Small intestine (tissue), 7 donors: Measurements from ENCODE around the gene GLIS1. TPM values are rescaled to one million over a fixed set of nuclear protein-coding genes. Genes with fewer than 3 reads are reported as not detected.

Experiments
- DNase-seq, 2 donors: peaks; one replicate each; pipeline versions ENCODE4 v3.0.0 to v3.0.0-alpha.2; 2013
- FAIRE-seq: peaks from 2 replicates; lab custom pipeline; 2012; peaks lifted over from hg19 to GRCh38; lab: Jason Lieb, UNC
- H3K27ac ChIP-seq, 3 donors: one replicate each; pipeline ENCODE4 v1.5.1; 2013; ENCODE audit warnings: low read length in 2 of 3, mild to moderate bottlenecking in 2 of 3, control low read depth in 1 of 3, inconsistent platforms in 1 of 3, low read depth in 1 of 3, moderate library complexity in 1 of 3
- H3K27me3 ChIP-seq, 3 donors: one replicate each; pipeline ENCODE4 v1.6.1; 2013; ENCODE audit warnings: low read length in 3 of 3, inconsistent platforms in 1 of 3; ENCODE audit not compliant: control insufficient read depth in 3 of 3, insufficient read depth in 3 of 3
- H3K36me3 ChIP-seq, 3 donors: one replicate each; pipeline ENCODE4 v1.6.1; 2013; ENCODE audit warnings: low read length in 3 of 3, inconsistent platforms in 1 of 3, low read depth in 1 of 3, mild to moderate bottlenecking in 1 of 3, moderate library complexity in 1 of 3; ENCODE audit not compliant: control insufficient read depth in 3 of 3, insufficient read depth in 2 of 3
- H3K4me1 ChIP-seq, 3 donors: one replicate each; pipeline ENCODE4 v1.6.1; 2013; ENCODE audit warnings: low read length in 2 of 3, inconsistent platforms in 1 of 3, low read depth in 1 of 3, mild to moderate bottlenecking in 1 of 3, moderate library complexity in 1 of 3; ENCODE audit not compliant: control insufficient read depth in 3 of 3, insufficient read depth in 2 of 3
- H3K4me3 ChIP-seq, 3 donors: one replicate each; pipeline ENCODE4 v1.5.1; 2013; ENCODE audit warnings: low read length in 3 of 3, control low read depth in 1 of 3, inconsistent platforms in 1 of 3, low read depth in 1 of 3, mild to moderate bottlenecking in 1 of 3, moderate library complexity in 1 of 3
- H3K9me3 ChIP-seq, 2 donors: one replicate each; pipeline ENCODE4 v1.6.1; 2013; ENCODE audit warnings: low read depth in 1 of 2, low read length in 1 of 2; ENCODE audit not compliant: control insufficient read depth in 2 of 2, insufficient read depth in 1 of 2
- WGBS, 3 donors: extraction: QIAGEN DNeasy Blood & Tissue Kit; methylation state at CpG; one replicate each; pipeline ENCODE4 v1.1.7; 2013; 5-methylcytosine and 5-hydroxymethylcytosine counted together
- polyA plus RNA-seq, 4 donors: library from polyadenylated mRNA; stranded (reverse) in 3 of 4; unstranded in 1 of 4; fragments of 200-250 nt in 3 of 4; fragments of 120-200 nt in 1 of 4; gene quantifications; one replicate each; pipeline versions ENCODE4 v1.2.1 to v1.2.3, GENCODE V29; 2013
- donor health status: healthy with polysubstance abuse.
- donor health status: control.
- donor health status: control.
- donor health status: Bipolar disorder and iron deficiency.
- donor health status: healthy.

Gene GLIS1
- polyA plus RNA-seq, 4 donors = 0.19 to 0.50 TPM; not detected in 2

DNA sequence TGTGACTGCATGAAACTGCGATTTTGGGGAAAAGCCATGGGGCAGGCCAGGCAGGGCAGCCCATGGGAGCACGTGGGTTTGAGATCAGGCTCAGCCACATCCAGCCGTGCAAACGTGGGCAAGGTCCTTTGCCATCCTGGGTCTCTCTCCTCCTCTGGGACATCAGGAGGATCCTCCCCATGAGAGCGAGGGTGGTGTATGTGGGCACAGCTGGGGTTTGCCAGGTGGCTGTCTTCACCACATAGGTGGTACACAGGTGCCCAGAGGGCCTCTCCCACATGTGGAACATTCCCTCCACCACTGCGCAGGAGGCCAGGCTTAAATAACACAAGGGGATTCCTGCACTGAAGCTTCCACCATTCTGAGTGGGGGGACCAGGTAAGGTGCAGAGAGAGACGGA, 143.1 kb downstream of the GLIS1 start:
- H3K36me3 ChIP-seq = no peaks in the 10 kb centered on the region
- peaks cover 0 to 14% (median 0%) of the 10 kb centered on the region in 3 donors for H3K4me1 ChIP-seq
- WGBS, 3 donors = 86 to 92% (median 88%) methylated on average over 7 of the region's 7 CpGs
- H3K4me3 ChIP-seq = no peak overlapping the region
- no peak for DNase-seq
- H3K27ac ChIP-seq = no peak overlapping the region
- H3K27me3 ChIP-seq = peaks cover 0 to 2% (median 0%) of the 10 kb centered on the region in 3 donors
- no peaks in the 10 kb centered on the region for H3K9me3 ChIP-seq
- FAIRE-seq = no peak

DNA sequence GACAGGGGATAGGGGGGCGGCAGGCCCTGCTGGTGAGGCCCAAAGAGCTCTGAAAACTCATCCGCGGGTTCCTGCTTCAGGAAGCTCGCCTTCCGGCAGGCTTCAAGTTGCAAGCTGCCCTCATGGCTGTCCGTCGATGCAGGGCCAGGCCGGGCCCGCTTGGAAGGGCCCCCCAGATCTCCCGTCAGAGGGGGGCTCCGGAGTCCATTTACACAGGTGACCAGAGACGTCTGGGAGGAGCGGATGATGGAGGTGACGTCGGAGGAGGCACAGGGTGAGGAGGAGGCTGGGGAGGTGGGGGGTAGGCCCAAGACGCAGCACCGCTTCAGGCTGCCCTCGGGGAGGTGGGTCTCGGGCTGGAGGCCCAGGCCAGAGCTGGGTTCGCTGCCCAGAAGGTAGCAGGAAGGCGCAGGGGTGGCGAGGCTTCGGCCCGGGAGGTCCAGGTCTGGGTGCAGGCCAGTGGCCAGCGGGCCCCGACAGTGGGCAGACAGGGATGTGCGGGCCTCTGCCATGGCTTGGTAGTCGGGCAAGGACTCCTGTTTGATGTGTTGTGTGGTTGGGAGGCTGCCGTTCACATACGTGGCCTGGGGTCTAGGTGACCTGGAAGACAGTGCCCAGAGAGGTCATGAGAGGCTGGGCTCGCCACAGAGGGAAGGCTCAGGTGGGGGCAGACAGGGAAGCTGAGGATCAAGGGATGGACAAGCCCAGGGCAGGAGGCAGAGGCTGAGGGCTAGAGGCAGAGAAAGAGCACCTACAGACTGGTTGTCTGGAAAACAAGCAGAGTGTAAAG, 144.4 kb downstream of the GLIS1 start:
- FAIRE-seq (no peak), DNase-seq (no peak)
- H3K4me3 ChIP-seq = no peak overlapping the region
- peaks cover 0 to 2% (median 0%) of the 10 kb centered on the region in 3 donors for H3K27me3 ChIP-seq
- H3K27ac ChIP-seq = no peak overlapping the region
- peaks cover 0 to 27% (median 0%) of the 10 kb centered on the region in 3 donors for H3K4me1 ChIP-seq
- WGBS, 3 donors = 83 to 89% (median 85%) methylated on average over 25 to 31 of the region's 31 CpGs
- no peaks in the 10 kb centered on the region for H3K36me3 ChIP-seq
- no peaks in the 10 kb centered on the region for H3K9me3 ChIP-seq

DNA sequence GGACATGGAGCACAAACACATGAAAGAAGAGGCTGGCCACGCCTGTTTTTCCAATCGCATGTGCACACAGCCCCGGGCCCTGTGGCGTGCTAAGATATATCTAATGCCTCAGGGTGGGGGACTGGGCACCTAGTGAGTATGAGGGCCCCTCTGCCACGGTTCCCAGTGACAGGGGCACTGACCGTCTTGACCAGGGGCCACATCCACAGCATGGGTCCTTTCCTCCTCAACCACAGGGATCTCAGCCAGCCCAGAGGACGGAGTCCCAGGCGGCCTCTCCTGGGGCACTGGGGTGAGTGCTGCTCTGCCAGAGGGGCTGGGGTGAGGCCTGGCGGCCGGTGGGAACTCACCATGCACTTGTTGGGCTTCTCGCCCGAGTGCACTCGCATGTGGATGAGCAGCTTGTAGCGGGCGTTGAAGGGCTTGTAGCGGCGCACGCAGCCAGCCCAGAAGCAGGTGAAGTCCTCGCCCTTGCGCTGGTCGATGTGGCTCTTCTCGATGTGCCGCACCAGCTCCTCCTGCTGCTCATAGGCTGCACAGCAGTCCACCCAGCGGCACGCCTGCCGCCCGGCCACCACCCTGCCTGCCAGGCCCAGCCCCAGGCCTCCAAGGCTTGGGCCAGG, 145.1 kb downstream of the GLIS1 start:
- Histone ChIP-seq H3K27me3 (peaks cover 0 to 2% (median 0%) of the 10 kb centered on the region in 3 donors), H3K9me3 (no peaks in the 10 kb centered on the region), H3K36me3 (no peaks in the 10 kb centered on the region), H3K4me3 (no peak overlapping the region), H3K4me1 (peaks cover 0 to 29% (median 0%) of the 10 kb centered on the region in 3 donors), H3K27ac (no peak overlapping the region)
- WGBS, 3 donors = 48 to 72% (median 54%) methylated on average over 27 of the region's 27 CpGs
- FAIRE-seq = no peak
- DNase-seq = peak; percentile 52 to 68

DNA sequence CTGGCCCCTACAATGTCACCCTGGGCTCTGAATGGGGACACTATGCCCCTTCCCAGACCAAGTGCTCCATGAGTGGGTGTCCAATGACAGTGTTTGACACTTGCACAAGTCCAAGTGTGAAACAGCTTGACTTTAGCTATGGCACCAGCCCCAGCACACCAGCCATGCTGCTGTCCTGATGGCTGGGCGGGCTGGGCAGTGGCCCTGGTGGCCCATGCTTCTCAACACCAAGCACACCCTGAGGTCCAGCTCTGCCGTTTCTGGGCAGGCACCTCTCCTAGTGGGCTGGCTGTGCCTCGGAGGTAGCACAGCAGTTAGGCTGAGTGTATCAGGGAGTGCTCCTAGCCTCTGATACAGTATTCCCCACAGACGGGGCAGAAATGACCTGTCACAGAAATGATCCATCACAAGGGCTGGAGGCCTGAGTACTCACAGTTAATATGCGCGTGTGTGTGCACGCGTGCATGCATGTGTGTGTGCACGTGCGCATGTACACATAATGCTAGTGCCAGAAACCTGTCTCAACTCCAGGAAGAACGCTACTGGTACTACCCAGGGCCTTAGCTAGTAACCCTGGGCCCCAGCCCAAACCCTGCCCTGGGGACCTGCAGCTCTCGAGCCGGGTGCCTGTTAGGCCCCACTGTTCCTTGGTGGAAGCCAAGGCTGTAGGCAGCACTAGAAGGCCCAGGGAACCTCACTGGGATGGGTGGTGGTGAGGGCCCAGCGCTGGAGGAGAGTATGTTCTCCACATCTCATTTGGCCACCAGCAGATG, 145.8 kb downstream of the GLIS1 start:
- Histone ChIP-seq H3K27ac (no peak overlapping the region), H3K4me3 (no peak overlapping the region), H3K36me3 (no peaks in the 10 kb centered on the region), H3K9me3 (no peaks in the 10 kb centered on the region), H3K27me3 (peaks cover 0 to 2% (median 0%) of the 10 kb centered on the region in 3 donors), H3K4me1 (peaks cover 0 to 29% (median 0%) of the 10 kb centered on the region in 3 donors)
- DNase-seq = no peak
- WGBS, 3 donors = 89 to 91% (median 90%) methylated on average over 14 of the region's 14 CpGs
- FAIRE-seq = no peak

DNA sequence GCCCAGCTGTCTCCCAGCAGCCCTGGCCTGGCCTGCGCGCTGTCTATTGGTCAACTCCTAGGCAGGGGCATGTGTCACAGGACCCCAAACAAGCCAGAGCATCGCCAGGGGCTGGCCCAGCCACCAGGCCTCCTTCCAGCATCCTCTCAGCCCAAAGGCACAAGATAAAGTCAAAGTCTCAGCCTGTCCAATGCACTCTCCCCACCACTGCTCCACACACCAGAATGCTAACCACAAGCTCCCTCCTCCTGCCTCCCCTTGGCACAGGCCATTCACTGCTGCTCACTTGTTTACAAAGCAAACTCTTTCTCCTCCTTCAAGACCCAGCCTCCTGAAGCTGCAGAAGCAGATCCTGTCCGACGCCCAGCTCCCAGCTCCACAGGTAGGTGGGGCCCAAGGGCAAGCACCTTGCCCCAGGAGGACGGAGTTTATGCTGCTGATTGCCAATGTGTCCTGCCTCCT, 146.4 kb downstream of the GLIS1 start:
- H3K27ac ChIP-seq = peak overlapping the region in 2 of 3 donors; percentile 8 to 55
- H3K27me3 ChIP-seq = peaks cover 0 to 2% (median 0%) of the 10 kb centered on the region in 3 donors
- H3K4me1 ChIP-seq = peaks cover 0 to 29% (median 0%) of the 10 kb centered on the region in 3 donors
- FAIRE-seq (no peak), DNase-seq (peak; percentile 35 to 68)
- H3K9me3 ChIP-seq = no peaks in the 10 kb centered on the region
- no peak overlapping the region for H3K4me3 ChIP-seq
- 24 to 51% (median 40%) methylated on average over 6 of the region's 6 CpGs for WGBS, 3 donors
- no peaks in the 10 kb centered on the region for H3K36me3 ChIP-seq

DNA sequence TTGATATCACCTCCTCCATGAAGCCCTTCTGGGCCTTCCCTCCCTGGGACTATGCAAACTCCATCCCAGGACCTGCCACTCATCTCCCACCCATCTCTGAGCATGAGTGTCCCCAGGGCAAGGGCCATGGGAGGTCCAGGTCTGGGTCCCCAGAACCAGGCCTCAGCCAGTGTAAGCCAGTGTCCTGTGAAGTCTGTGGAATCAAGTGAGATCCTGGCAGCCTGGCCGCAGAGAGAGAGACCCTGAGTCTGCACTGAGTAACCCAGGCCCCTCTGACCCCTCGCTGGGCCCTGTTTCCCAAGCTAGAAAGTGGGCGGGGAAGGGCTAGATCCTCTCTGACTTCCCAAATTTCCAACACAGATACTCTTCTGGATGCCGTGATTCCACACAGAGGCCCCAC, 147.0 kb downstream of the GLIS1 start:
- no peak for DNase-seq
- H3K9me3 ChIP-seq = no peaks in the 10 kb centered on the region
- peak overlapping the region in 1 of 3 donors; percentile 55 for H3K27ac ChIP-seq
- H3K4me1 ChIP-seq = peaks cover 0 to 29% (median 0%) of the 10 kb centered on the region in 3 donors
- peaks cover 0 to 2% (median 0%) of the 10 kb centered on the region in 3 donors for H3K27me3 ChIP-seq
- H3K4me3 ChIP-seq = no peak overlapping the region
- FAIRE-seq = no peak
- WGBS, 3 donors = 80 to 88% (median 84%) methylated on average over 4 of the region's 4 CpGs
- no peaks in the 10 kb centered on the region for H3K36me3 ChIP-seq

DNA sequence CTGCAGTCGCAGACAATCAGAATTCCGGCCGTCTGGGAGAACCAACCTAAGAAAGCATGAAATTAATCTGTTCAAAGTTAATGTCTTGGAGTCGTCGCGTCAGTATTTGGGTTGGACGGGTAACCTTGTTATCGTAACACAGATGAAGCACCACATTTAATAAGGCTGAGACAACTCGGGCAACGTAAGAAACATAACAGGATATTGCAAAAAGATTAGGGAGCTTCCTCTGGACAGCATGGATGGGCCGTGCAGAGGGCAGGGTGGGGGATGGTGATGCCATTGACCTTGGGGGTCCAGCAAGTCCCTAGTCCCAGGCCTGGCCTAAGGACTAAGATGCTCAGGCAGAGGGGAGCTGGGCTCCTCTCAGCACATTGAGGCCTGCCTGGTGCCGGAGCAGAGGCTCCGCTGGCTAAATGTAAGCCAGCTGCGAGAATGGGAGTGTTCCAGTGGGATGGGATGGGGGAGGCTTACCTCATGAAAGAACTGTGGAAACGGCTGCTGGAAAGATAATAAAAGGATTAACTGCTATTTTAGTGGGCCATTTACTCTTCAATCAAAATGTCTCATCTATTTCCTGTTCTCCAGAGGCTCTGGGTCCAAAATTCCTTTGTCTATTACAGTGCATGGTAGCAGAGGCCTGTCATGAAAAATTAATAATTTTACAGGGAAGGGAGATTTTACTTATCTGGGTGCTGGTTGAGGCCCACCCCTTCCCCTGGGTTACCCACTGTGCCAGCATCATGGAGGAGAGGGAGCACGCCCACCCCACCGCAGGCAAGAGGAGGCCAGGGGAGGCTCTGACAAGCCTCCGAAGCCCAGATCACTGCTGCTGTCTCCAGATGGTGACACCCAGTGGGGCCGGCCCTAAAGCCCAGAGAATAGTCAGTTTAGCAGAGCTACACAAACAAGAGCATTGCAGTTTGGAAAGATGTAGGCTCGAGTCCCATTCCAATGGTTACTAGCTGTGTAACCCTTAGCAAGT, 148.1 kb downstream of the GLIS1 start:
- H3K9me3 ChIP-seq = no peaks in the 10 kb centered on the region
- no peak overlapping the region for H3K4me3 ChIP-seq
- peak overlapping the region in 2 of 3 donors; percentile 42 for H3K27ac ChIP-seq
- 72 to 82% (median 76%) methylated on average over 20 of the region's 20 CpGs for WGBS, 3 donors
- H3K36me3 ChIP-seq = no peaks in the 10 kb centered on the region
- DNase-seq (peak in 1 of 2 donors; percentile 47), FAIRE-seq (no peak)
- H3K4me1 ChIP-seq = peaks cover 0 to 29% (median 0%) of the 10 kb centered on the region in 3 donors
- H3K27me3 ChIP-seq = peaks cover 0 to 2% (median 0%) of the 10 kb centered on the region in 3 donors
